CD14-positive monocyte (primary cell): ENCODE measurements around the gene IL19. TPM values are rescaled to one million over a fixed set of nuclear protein-coding genes. Genes with fewer than 3 reads are reported as not detected.

Experiments used
- DNase-seq, 3 donors: peaks; one replicate each; pipeline ENCODE4 v3.0.0-alpha.2; 2011 to 2022
- H2AFZ ChIP-seq: 2 replicates; pipeline ENCODE4 v1.6.0; 2012; ENCODE audit warnings: mild to moderate bottlenecking, low read depth, low read length, inconsistent platforms; ENCODE audit not compliant: insufficient read depth, poor library complexity, severe bottlenecking
- H3K27ac ChIP-seq, 2 donors: 1 replicate in 1 of 2; 2 replicates in 1 of 2; pipeline ENCODE4 v1.5.1; 2012 to 2013; ENCODE audit warnings: low read length in 2 of 2, control low read depth in 1 of 2, inconsistent platforms in 1 of 2, low read depth in 1 of 2, mild to moderate bottlenecking in 1 of 2
- H3K27me3 ChIP-seq, 2 donors: one replicate each; pipeline versions ENCODE4 v1.6.0 to v1.6.1; 2011 to 2013; ENCODE audit warnings: low read length in 2 of 2; ENCODE audit not compliant: control insufficient read depth in 2 of 2, insufficient read depth in 2 of 2
- H3K36me3 ChIP-seq, 2 donors: replicated peaks in 1 of 2; 1 replicate in 1 of 2; 2 replicates in 1 of 2; pipeline versions ENCODE4 v1.5.1 to v1.6.1; 2012 to 2013; ENCODE audit warnings: low read length in 2 of 2, control low read depth in 1 of 2, inconsistent platforms in 1 of 2, mild to moderate bottlenecking in 1 of 2; ENCODE audit not compliant: insufficient read depth in 2 of 2, control insufficient read depth in 1 of 2
- H3K4me1 ChIP-seq, 2 donors: 1 replicate in 1 of 2; 2 replicates in 1 of 2; pipeline versions ENCODE4 v1.5.1 to v1.6.1; 2012 to 2013; ENCODE audit warnings: low read length in 2 of 2, control low read depth in 1 of 2, inconsistent platforms in 1 of 2, mild to moderate bottlenecking in 1 of 2, moderate library complexity in 1 of 2; ENCODE audit not compliant: insufficient read depth in 2 of 2, control insufficient read depth in 1 of 2
- H3K4me2 ChIP-seq: replicated peaks from 2 replicates; pipeline ENCODE3; 2012; ENCODE audit warnings: low read length, moderate library complexity, mild to moderate bottlenecking; ENCODE audit not compliant: poor library complexity, severe bottlenecking; ENCODE audit errors: extremely low read depth
- H3K4me3 ChIP-seq, 3 experiments: fragments of 200-600 bp in 1 of 3; sonication (generic) in 1 of 3; replicated peaks in 1 of 3; 1 replicate in 2 of 3; 2 replicates in 1 of 3; pipeline ENCODE4 v1.5.1; 2011 to 2013; ENCODE audit warnings: low read length in 3 of 3, mild to moderate bottlenecking in 3 of 3, control low read depth in 2 of 3, low read depth in 2 of 3, inconsistent platforms in 1 of 3, moderate library complexity in 1 of 3
- H3K79me2 ChIP-seq: 2 replicates; pipeline ENCODE4 v1.6.0; 2012; ENCODE audit warnings: mild to moderate bottlenecking, control low read depth, inconsistent platforms, low read length, moderate library complexity; ENCODE audit not compliant: insufficient read depth
- H3K9ac ChIP-seq: 2 replicates; pipeline ENCODE4 v1.6.0; 2017; ENCODE audit warnings: low read length, mild to moderate bottlenecking; ENCODE audit not compliant: insufficient read depth, poor library complexity, severe bottlenecking
- H3K9me3 ChIP-seq, 2 donors: replicated peaks in 1 of 2; 1 replicate in 1 of 2; 2 replicates in 1 of 2; pipeline versions ENCODE4 v1.5.1 to v1.6.1; 2012 to 2013; ENCODE audit warnings: low read length in 2 of 2, control low read depth in 1 of 2; ENCODE audit not compliant: control insufficient read depth in 1 of 2, insufficient read depth in 1 of 2
- H4K20me1 ChIP-seq: 2 replicates; pipeline ENCODE4 v1.6.0; 2012; ENCODE audit warnings: mild to moderate bottlenecking, low read length, control low read depth, moderate library complexity; ENCODE audit not compliant: insufficient read depth
- H3K27ac Mint-ChIP-seq, 7 donors: one replicate each; pipeline ENCODE4 v1.8.0; 2020; ENCODE audit warnings: mild to moderate bottlenecking in 7 of 7, mixed read lengths in 7 of 7, moderate library complexity in 6 of 7, inconsistent platforms in 2 of 7
- H3K27me3 Mint-ChIP-seq, 3 donors: one replicate each; pipeline ENCODE4 v1.8.0; 2021 to 2022; ENCODE audit warnings: low read depth in 3 of 3, mild to moderate bottlenecking in 3 of 3, mixed read lengths in 3 of 3, moderate library complexity in 3 of 3, inconsistent platforms in 1 of 3
- H3K36me3 Mint-ChIP-seq, 2 donors: one replicate each; pipeline ENCODE4 v1.8.0; 2020; ENCODE audit warnings: mixed read lengths in 2 of 2, inconsistent platforms in 1 of 2, mild to moderate bottlenecking in 1 of 2
- H3K4me1 Mint-ChIP-seq: one replicate; pipeline ENCODE4 v1.8.0; 2020; ENCODE audit warnings: mild to moderate bottlenecking, mixed read lengths
- H3K4me3 Mint-ChIP-seq, 2 donors: one replicate each; pipeline ENCODE4 v1.8.0; 2020; ENCODE audit warnings: mild to moderate bottlenecking in 2 of 2, mixed read lengths in 2 of 2, moderate library complexity in 1 of 2
- H3K9me3 Mint-ChIP-seq, 7 donors: one replicate each; pipeline ENCODE4 v1.8.0; 2020 to 2022; ENCODE audit warnings: mixed read lengths in 7 of 7, mild to moderate bottlenecking in 6 of 7, moderate library complexity in 6 of 7, inconsistent platforms in 2 of 7
- WGBS: methylation state at CpG from one replicate; pipeline ENCODE4 v1.1.5; 2013; ENCODE audit warnings: missing lambda C conversion rate; ENCODE audit not compliant: insufficient coverage; 5-methylcytosine and 5-hydroxymethylcytosine counted together
- intact Hi-C, 2 donors: fragments of 100-400 bp; cut with micrococcal nuclease; formaldehyde crosslinking; loops; one replicate each; pipeline versions ENCODE4 v1.15.0 to v1.15.1; 2023
- polyA plus RNA-seq, 3 donors: library from polyadenylated mRNA; depleted of rRNA in 1 of 3; unstranded in 2 of 3; stranded (reverse) in 1 of 3; fragments of 300-500 nt in 2 of 3; fragments of >200 nt in 1 of 3; fragmentation: Illumina TruSeq in 2 of 3; gene quantifications; 1 replicate in 2 of 3; 2 replicates in 1 of 3; pipeline ENCODE4 v1.2.3, GENCODE V29; 2012 to 2021
- TF ChIP-seq, protein P1 (sequence below): fragments of 200-600 bp; IDR thresholded peaks from one replicate; pipeline ENCODE4 v1.8.0; 2022; ENCODE audit warnings: antibody characterized with exemption, mild to moderate bottlenecking

Gene IL19
- polyA plus RNA-seq, 3 donors = 0.41 TPM; not detected in 2

DNA sequence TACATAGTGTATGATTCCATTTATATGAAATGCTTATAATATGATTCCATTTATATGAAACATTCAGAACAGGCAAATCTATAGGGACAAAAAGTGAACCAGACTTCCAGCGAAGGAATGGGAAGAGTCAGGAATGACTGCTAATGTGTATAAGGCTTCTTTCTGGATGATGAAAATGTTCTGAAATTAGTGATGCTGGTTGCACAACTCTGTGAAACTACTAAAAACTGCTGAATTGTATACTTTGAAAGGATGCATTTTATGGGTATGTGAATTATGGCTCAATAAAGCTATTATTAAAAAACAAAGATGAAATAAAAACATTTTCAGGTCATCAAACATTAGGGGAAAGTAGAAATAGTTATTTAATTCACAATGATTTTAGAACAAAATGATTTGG is 112.6 kb downstream of the IL19 start:
- H3K36me3 Mint-ChIP-seq = no peaks in the 10 kb centered on the region
- intact Hi-C loops = no loop called here
- whole genome bisulfite sequencing = no CpG with 5 or more reads among the region's 1 CpG

DNA sequence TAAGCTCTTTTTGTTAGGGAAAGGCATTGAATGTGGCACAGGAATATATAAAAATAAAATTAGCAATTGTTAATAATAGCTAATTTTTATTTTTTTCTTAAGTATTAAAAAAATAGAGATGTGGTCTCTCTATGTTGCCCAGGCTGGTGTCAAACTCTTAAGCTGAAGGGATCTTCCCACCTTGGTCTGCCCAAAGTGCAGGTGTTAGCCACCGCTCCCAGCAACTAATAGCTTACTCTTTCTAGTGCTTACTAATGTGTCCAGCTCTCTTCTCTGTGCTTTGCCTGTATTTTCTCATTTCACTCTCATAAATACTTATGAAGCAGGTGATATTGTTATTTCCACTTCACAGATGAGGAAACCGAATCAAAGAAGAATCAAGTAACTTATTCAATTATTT is 113.3 kb downstream of the IL19 start:
- DNase-seq = no peak
- Histone ChIP-seq H3K4me1 (no peaks in the 10 kb centered on the region), H3K4me2 (no peak overlapping the region), H3K36me3 (no peaks in the 10 kb centered on the region), H3K9me3 (peaks cover 0 to 3% of the 10 kb centered on the region in 2 donors), H3K9ac (no peak overlapping the region), H3K27ac (no peak overlapping the region), H4K20me1 (no peaks in the 10 kb centered on the region), H3K4me3 (no peak overlapping the region), H2AFZ (no peak overlapping the region), H3K79me2 (no peaks in the 10 kb centered on the region), H3K27me3 (peaks cover 0 to 2% of the 10 kb centered on the region in 2 donors)
- no peaks in the 10 kb centered on the region for H3K4me1 Mint-ChIP-seq
- TF ChIP-seq, protein P1, sequence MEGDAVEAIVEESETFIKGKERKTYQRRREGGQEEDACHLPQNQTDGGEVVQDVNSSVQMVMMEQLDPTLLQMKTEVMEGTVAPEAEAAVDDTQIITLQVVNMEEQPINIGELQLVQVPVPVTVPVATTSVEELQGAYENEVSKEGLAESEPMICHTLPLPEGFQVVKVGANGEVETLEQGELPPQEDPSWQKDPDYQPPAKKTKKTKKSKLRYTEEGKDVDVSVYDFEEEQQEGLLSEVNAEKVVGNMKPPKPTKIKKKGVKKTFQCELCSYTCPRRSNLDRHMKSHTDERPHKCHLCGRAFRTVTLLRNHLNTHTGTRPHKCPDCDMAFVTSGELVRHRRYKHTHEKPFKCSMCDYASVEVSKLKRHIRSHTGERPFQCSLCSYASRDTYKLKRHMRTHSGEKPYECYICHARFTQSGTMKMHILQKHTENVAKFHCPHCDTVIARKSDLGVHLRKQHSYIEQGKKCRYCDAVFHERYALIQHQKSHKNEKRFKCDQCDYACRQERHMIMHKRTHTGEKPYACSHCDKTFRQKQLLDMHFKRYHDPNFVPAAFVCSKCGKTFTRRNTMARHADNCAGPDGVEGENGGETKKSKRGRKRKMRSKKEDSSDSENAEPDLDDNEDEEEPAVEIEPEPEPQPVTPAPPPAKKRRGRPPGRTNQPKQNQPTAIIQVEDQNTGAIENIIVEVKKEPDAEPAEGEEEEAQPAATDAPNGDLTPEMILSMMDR = no peak
- H3K9me3 Mint-ChIP-seq = peaks cover 4 to 24% (median 9%) of the 10 kb centered on the region in 7 donors
- WGBS = 100% methylated on average over 1 of the region's 2 CpGs
- no peaks in the 10 kb centered on the region for H3K36me3 Mint-ChIP-seq
- intact Hi-C loops = no loop called here
- no peak overlapping the region for H3K4me3 Mint-ChIP-seq
- no peak overlapping the region for H3K27ac Mint-ChIP-seq
- peaks cover 2 to 7% (median 5%) of the 10 kb centered on the region in 3 donors for H3K27me3 Mint-ChIP-seq

More for the DNA sequence above, 112.6 kb downstream of the IL19 start:
- H3K9ac ChIP-seq = no peak overlapping the region
- no peaks in the 10 kb centered on the region for H3K4me1 ChIP-seq
- H3K27me3 ChIP-seq = peaks cover 0 to 2% of the 10 kb centered on the region in 2 donors
- H2AFZ ChIP-seq = no peak overlapping the region
- H3K4me2 ChIP-seq = no peak overlapping the region
- no peaks in the 10 kb centered on the region for H3K4me1 Mint-ChIP-seq
- no peak overlapping the region for H3K4me3 Mint-ChIP-seq
- H3K27me3 Mint-ChIP-seq = peaks cover 2 to 7% (median 5%) of the 10 kb centered on the region in 3 donors
- H4K20me1 ChIP-seq = no peaks in the 10 kb centered on the region
- TF ChIP-seq, protein P1 = no peak
- no peaks in the 10 kb centered on the region for H3K79me2 ChIP-seq
- peaks cover 9 to 28% (median 13%) of the 10 kb centered on the region in 7 donors for H3K9me3 Mint-ChIP-seq
- H3K9me3 ChIP-seq = peaks cover 6 to 7% of the 10 kb centered on the region in 2 donors
- DNase-seq = no peak
- H3K4me3 ChIP-seq = no peak overlapping the region
- no peak overlapping the region for H3K27ac Mint-ChIP-seq
- no peaks in the 10 kb centered on the region for H3K36me3 ChIP-seq
- no peak overlapping the region for H3K27ac ChIP-seq
